GM12864 (cell line): ENCODE results near the gene TPSB2.
"Not testable (repeated sequence)": the region's sequence is repeated elsewhere in the genome, so short reads cannot be mapped to it uniquely, and the experiment has no call there.

Experiments
- DNase-seq: peaks from one replicate; pipeline ENCODE4 v3.0.0-alpha.2; 2011; ENCODE audit warnings: low read depth
- H3K4me3 ChIP-seq: 2 replicates; pipeline ENCODE4 v1.5.1; 2011; ENCODE audit warnings: mild to moderate bottlenecking, low read depth, low read length, control low read depth
- CTCF ChIP-seq: IDR thresholded peaks from 2 replicates; pipeline ENCODE4 v1.5.1; 2011; ENCODE audit warnings: low read depth, mild to moderate bottlenecking, moderate library complexity, low read length, control low read depth, inconsistent platforms; ENCODE audit errors: missing control alignments

The TPSB2 gene

DNA sequence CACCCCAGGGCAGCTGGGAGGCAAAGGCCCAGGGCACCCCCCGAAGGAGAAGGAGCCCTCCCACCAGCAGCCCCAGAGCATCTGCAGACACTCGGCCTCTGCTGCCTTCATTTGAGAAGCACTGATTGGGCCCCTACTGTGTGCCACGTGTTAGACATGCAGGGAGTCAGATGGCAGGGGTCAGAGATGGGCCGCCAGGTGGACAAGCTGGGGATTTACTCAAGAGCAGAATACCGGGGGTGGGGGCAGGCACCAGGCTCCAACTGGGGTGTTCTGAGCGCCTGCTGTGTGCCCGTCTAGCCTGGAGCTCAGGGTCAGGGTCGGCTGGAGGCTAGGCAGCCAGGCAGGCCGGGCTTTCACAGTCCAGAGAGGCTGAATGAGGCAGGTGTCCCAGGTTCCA is 23.7 kb downstream of the TPSB2 start:
- DNase-seq = no peak
- no peak overlapping the region for H3K4me3 ChIP-seq
- TF ChIP-seq CTCF = no peak

DNA sequence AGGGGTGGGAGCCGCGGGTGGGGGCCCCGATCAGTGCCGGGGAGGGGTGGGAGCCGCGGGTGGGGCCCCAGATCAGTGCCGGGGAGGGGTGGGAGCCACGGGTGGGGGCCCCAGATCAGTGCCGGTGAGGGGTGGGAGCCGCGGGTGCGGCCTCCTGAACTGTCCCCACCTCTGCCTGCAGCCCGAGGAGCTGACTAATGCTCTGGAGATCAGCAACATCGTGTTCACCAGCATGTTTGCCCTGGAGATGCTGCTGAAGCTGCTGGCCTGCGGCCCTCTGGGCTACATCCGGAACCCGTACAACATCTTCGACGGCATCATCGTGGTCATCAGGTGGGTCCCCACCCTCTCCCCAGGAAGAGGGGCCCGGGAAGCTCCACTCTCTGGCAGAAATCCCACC is 25.1 kb downstream of the TPSB2 start:
- TF ChIP-seq CTCF = no peak
- no peak overlapping the region for H3K4me3 ChIP-seq
- no peak for DNase-seq

DNA sequence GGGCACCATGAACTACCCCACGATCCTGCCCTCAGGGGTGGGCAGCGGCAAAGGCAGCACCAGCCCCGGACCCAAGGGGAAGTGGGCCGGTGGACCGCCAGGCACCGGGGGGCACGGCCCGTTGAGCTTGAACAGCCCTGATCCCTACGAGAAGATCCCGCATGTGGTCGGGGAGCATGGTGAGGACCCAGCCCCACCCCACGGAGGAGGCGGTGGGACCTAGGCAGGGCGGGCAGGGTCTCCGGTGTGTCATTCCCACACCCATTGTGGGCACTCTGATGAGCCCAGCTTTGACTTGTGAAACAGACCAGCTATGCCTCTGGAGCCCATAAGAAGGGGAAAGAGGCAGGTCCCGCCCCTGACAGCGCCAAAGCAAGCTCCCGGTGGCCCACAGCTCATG is 27.7 kb downstream of the TPSB2 start:
- H3K4me3 ChIP-seq = no peak overlapping the region
- DNase-seq = no peak
- no peak for TF ChIP-seq CTCF

GRCh38 chr16:1201444-1201843 is 28.5 kb downstream of the TPSB2 start:
- DNase-seq = no peak

GRCh38 chr16:1200014-1200627 is 29.9 kb downstream of the TPSB2 start:
- no peak for TF ChIP-seq CTCF

More at GRCh38 chr16:1201444-1201843, 28.5 kb downstream of the TPSB2 start:
- no peak overlapping the region for H3K4me3 ChIP-seq
- TF ChIP-seq CTCF = no peak

DNA sequence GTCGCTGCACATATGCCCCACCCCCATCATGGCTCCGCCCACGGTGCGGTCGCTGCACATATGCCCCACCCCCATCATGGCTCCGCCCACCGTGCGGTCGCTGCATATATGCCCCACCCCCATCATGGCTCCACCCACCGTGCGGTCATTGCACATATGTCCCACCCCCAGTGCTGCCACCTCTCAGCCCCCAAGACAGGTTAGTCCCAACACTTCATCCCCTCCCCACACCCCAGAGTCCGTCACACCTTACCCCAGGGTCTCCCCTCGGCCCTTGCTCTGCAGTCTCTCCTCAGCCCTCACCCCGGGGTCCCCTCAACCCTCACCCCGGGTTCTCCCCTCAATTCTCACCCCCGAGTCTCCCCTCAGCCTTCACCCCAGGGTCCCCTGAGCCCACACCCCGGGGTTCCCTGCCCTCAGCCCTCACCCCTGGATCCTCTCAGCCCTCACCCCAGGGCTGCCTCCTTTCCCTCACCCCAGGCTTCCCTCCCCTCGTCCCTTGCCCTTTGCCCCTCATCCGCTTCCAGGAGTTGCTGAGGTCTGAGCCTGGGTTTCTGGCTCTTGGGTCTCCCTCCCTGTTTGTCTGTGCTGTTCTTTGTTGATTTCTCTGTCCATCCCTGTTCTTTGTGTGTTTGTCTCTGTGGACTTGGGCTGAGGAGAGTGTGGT is 30.5 kb downstream of the TPSB2 start:
- H3K4me3 ChIP-seq = no peak overlapping the region
- no peak for TF ChIP-seq CTCF
- no peak for DNase-seq

More at GRCh38 chr16:1200014-1200627, 29.9 kb downstream of the TPSB2 start:
- H3K4me3 ChIP-seq = no peak overlapping the region
- DNase-seq = no peak

- not testable (repeated sequence) for DNase-seq, H3K4me3 ChIP-seq
These were observed 31.2 kb downstream of the TPSB2 start for GRCh38 chr16:1198671-1199346.
